Breast epithelium (tissue), 4 donors: ENCODE results near the gene LHFPL2. TPM values are rescaled to one million over a fixed set of nuclear protein-coding genes. Genes with fewer than 3 reads are reported as not detected.
A peak's percentile ranks its signal among the peaks of the same experiment; 100 is the strongest.

Experiments
- DNase-seq, 2 donors: peaks; one replicate each; pipeline ENCODE4 v3.0.0-alpha.2; 2019; ENCODE audit warnings: low spot score in 2 of 2
- H3K27ac ChIP-seq, 2 donors: fragments of 200-600 bp; sonication (generic) in 1 of 2; one replicate each; pipeline ENCODE4 v1.5.1; 2016 to 2019; ENCODE audit warnings: mild to moderate bottlenecking in 1 of 2
- H3K27me3 ChIP-seq, 2 donors: fragments of 200-600 bp; sonication (generic) in 1 of 2; one replicate each; pipeline versions ENCODE4 v1.5.1 to v1.6.0; 2017 to 2019; ENCODE audit warnings: control low read depth in 1 of 2, mild to moderate bottlenecking in 1 of 2
- H3K36me3 ChIP-seq: fragments of 200-600 bp; one replicate; pipeline ENCODE4 v1.5.1; 2019
- H3K4me1 ChIP-seq, 2 donors: fragments of 200-600 bp; sonication (generic); one replicate each; pipeline ENCODE4 v1.5.1; 2016 to 2019; ENCODE audit warnings: control low read depth in 1 of 2
- H3K4me3 ChIP-seq, 3 donors: fragments of 200-600 bp; sonication (generic); 1 replicate in 2 of 3; 2 replicates in 1 of 3; pipeline ENCODE4 v1.5.1; 2016 to 2019; ENCODE audit warnings: mild to moderate bottlenecking in 3 of 3, moderate library complexity in 2 of 3
- H3K9me3 ChIP-seq, 2 donors: fragments of 200-600 bp; sonication (generic) in 1 of 2; one replicate each; pipeline ENCODE4 v1.5.1; 2016 to 2019; ENCODE audit warnings: control low read depth in 1 of 2
- POLR2A ChIP-seq: fragments of 450-650 bp; IDR thresholded peaks from one replicate; pipeline ENCODE4 v1.6.1; 2016; ENCODE audit warnings: antibody characterized with exemption, mild to moderate bottlenecking, moderate library complexity
- POLR2AphosphoS5 ChIP-seq, 3 donors: sonication (generic); formaldehyde crosslinking; IDR thresholded peaks; one replicate each; pipeline ENCODE4 v1.6.1; 2017; ENCODE audit warnings: antibody characterized with exemption in 3 of 3
- intact Hi-C: fragments of 100-400 bp; cut with DNase I; formaldehyde crosslinking; loops from one replicate; pipeline ENCODE4 v1.15.1; 2023; ENCODE audit warnings: low total_unique reads
- total RNA-seq, 3 donors: library from RNA; depleted of rRNA; stranded (reverse); fragments of >200 nt; gene quantifications; one replicate each; pipeline ENCODE4 v1.1.0, GENCODE V29; 2016
- TF ChIP-seq, protein P1 (sequence below), 3 donors: fragments of 450-650 bp; IDR thresholded peaks; one replicate each; pipeline ENCODE4 v1.5.1; 2016 to 2017; ENCODE audit warnings: antibody characterized with exemption in 3 of 3, mild to moderate bottlenecking in 3 of 3, moderate library complexity in 3 of 3

Gene LHFPL2
- total RNA-seq, 3 donors from 2014 or later: 36.8 to 61.8 (median 41.3) TPM

DNA sequence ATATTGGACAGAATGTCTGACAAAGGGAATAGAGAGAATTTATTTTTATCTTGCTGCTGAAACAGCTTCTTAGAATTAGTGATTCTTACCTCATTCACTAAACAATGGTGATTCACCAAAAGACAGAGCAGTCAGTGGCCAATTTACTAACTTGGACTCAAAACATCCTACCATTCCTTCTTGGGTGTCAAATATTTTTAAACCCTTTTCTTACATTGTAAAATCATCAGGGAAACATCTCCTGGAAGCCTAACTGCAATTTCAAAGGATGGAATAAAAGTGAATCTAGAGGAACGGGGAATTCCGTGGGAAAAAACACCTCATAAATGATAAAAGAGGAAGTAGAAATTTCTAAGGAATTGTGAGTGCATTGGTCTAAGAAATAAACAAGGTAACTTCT is 97.7 kb downstream of the LHFPL2 start:
- peaks cover 0 to 5% of the 10 kb centered on the region in 2 donors for H3K4me1 ChIP-seq
- H3K36me3 ChIP-seq: no peaks in the 10 kb centered on the region
- TF ChIP-seq POLR2A: no peak
- TF ChIP-seq, protein P1, sequence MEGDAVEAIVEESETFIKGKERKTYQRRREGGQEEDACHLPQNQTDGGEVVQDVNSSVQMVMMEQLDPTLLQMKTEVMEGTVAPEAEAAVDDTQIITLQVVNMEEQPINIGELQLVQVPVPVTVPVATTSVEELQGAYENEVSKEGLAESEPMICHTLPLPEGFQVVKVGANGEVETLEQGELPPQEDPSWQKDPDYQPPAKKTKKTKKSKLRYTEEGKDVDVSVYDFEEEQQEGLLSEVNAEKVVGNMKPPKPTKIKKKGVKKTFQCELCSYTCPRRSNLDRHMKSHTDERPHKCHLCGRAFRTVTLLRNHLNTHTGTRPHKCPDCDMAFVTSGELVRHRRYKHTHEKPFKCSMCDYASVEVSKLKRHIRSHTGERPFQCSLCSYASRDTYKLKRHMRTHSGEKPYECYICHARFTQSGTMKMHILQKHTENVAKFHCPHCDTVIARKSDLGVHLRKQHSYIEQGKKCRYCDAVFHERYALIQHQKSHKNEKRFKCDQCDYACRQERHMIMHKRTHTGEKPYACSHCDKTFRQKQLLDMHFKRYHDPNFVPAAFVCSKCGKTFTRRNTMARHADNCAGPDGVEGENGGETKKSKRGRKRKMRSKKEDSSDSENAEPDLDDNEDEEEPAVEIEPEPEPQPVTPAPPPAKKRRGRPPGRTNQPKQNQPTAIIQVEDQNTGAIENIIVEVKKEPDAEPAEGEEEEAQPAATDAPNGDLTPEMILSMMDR (IDR thresholded peaks at IDR 0.05): no peak
- TF ChIP-seq POLR2AphosphoS5 (IDR thresholded peaks at IDR 0.05): no peak
- no peak for DNase-seq
- intact Hi-C loops: no loop called here
- no peaks in the 10 kb centered on the region for H3K27me3 ChIP-seq
- peak overlapping the region; percentile 59 to 93 for H3K27ac ChIP-seq
- no peaks in the 10 kb centered on the region for H3K9me3 ChIP-seq
- no peak overlapping the region for H3K4me3 ChIP-seq

DNA sequence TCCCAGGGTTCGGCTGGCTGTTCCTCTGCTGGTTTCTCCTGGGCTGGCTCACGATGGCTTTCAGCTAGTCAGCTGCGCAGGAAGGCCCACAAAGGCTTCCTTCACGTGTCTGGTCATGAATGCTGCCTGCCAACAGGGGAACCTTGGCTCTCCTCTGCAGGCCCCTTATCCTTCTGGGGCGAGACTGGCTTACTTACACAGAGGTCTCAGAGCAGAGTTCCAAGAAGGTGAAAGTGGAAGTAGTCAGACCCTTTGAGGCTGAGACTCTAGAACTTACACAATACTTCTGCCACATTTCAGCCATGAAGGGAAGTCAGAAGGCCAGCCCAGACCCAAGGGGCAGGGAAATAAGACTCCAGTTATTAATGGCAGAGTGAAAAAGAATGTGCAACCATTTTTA is 99.5 kb downstream of the LHFPL2 start:
- no peak for DNase-seq
- H3K27ac ChIP-seq: peak overlapping the region; percentile 87 to 93
- TF ChIP-seq, protein P1 (IDR thresholded peaks at IDR 0.05): no peak
- TF ChIP-seq POLR2A (no peak), POLR2AphosphoS5 (IDR thresholded peaks at IDR 0.05) (no peak)
- intact Hi-C loops: no loop called here
- no peaks in the 10 kb centered on the region for H3K9me3 ChIP-seq
- H3K27me3 ChIP-seq: no peaks in the 10 kb centered on the region
- peaks cover 0 to 5% of the 10 kb centered on the region in 2 donors for H3K4me1 ChIP-seq
- H3K36me3 ChIP-seq: no peaks in the 10 kb centered on the region
- H3K4me3 ChIP-seq: no peak overlapping the region

DNA sequence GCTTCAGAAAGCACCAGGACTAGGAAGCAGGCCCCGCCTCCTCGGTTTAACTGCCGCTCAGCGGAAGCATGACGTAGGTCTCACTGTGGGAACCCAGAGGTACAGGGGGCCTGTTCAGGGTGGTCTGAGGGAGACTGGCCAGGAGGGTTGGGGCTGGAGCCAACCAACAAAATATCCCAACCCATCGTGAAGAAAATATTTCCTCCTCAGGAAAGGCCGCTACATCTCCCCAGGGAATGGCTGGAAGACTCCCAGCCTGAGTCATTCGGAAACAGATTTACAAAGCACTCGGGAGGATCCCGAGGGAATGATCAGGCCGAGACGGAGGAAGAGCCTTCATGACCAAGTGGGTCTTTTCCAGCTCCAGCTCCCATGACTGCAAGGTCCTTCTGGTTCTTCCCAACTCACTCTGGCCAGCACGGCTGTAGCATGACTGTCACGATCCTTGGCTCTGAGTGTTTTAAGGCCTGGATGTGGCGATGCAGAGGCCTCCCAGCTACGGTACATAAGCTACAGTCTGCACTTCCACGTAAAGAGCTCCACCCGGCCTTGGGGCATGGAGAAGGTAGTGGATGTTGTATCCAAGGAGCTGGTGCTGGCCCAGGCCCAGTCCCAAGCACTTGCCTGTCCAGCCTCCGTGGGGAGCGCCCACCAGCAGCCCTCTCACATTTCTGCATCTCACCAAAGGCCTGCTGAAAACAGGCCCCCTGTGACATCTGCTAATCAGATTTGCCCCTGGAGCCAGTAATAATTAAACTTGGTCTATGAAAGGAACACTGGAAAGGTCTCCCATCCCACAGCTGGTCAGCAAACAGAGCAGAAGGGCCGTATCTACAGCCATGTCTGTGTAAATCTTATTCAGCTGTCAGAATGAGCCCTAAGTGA is 100.6 kb downstream of the LHFPL2 start:
- H3K27ac ChIP-seq: peak overlapping the region; percentile 87 to 93
- H3K27me3 ChIP-seq: no peaks in the 10 kb centered on the region
- H3K9me3 ChIP-seq: no peaks in the 10 kb centered on the region
- H3K4me1 ChIP-seq: peaks cover 0 to 5% of the 10 kb centered on the region in 2 donors
- intact Hi-C loops: no loop called here
- DNase-seq: peak in 1 of 2 donors; percentile 57
- no peak overlapping the region for H3K4me3 ChIP-seq
- TF ChIP-seq, protein P1 (IDR thresholded peaks at IDR 0.05): no peak
- peak; percentile 78 to 90 (median 89) for TF ChIP-seq POLR2AphosphoS5 (IDR thresholded peaks at IDR 0.05)
- H3K36me3 ChIP-seq: no peaks in the 10 kb centered on the region

DNA sequence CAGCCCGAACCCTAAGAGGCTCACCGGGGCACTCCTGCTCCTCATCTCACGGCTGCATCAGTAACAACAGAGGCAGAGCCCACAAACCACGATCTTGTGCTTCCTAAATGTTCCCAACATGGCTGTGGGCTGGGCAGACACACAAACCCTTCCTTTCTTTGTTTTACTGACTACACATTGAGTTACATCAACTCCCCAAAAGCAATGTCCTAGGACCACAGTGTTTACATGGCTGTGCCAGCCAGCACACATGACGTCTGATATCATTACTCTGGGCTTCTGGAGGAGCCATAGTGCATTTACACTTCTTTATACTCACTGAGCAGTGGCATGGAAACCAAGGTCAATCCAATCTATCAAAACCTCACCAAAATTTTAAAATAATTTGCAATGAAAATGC is 101.4 kb downstream of the LHFPL2 start:
- intact Hi-C loops: no loop called here
- H3K9me3 ChIP-seq: no peaks in the 10 kb centered on the region
- H3K4me1 ChIP-seq: peaks cover 0 to 5% of the 10 kb centered on the region in 2 donors
- no peaks in the 10 kb centered on the region for H3K36me3 ChIP-seq
- H3K4me3 ChIP-seq: no peak overlapping the region
- DNase-seq: no peak
- TF ChIP-seq, protein P1 (IDR thresholded peaks at IDR 0.05): no peak
- TF ChIP-seq POLR2A: no peak
- TF ChIP-seq POLR2AphosphoS5 (IDR thresholded peaks at IDR 0.05): no peak
- H3K27me3 ChIP-seq: no peaks in the 10 kb centered on the region
- peak overlapping the region; percentile 87 to 93 for H3K27ac ChIP-seq

GRCh38 chr5:78546276-78546996 is 102.1 kb downstream of the LHFPL2 start:
- DNase-seq: no peak
- no peaks in the 10 kb centered on the region for H3K27me3 ChIP-seq
- H3K27ac ChIP-seq: peak overlapping the region; percentile 87 to 93
- H3K4me1 ChIP-seq: peaks cover 0 to 5% of the 10 kb centered on the region in 2 donors
- intact Hi-C loops: no loop called here
- H3K9me3 ChIP-seq: no peaks in the 10 kb centered on the region
- H3K4me3 ChIP-seq: no peak overlapping the region
- TF ChIP-seq POLR2AphosphoS5 (IDR thresholded peaks at IDR 0.05): no peak
- TF ChIP-seq, protein P1 (IDR thresholded peaks at IDR 0.05): no peak
- no peak for TF ChIP-seq POLR2A
- no peaks in the 10 kb centered on the region for H3K36me3 ChIP-seq
